K562 (cell line): ENCODE measurements around the gene TMEM167A. TPM values are rescaled to one million over a fixed set of nuclear protein-coding genes. Genes with fewer than 3 reads are reported as not detected.
A peak's percentile ranks its signal among the peaks of the same experiment; 100 is the strongest.

Source experiments
- CBFA2T2 ChIP-seq: fragments of 450-650 bp; conservative IDR thresholded peaks from 2 replicates; pipeline ENCODE4 v1.6.1; 2017; ENCODE audit warnings: mild to moderate bottlenecking
- CEBPB ChIP-seq: fragments of 450-650 bp; IDR thresholded peaks from 2 replicates; pipeline ENCODE4 v1.6.1; 2016; ENCODE audit warnings: missing genetic modification characterization, missing compliant biosample characterization
- DACH1 ChIP-seq: fragments of 450-650 bp; IDR thresholded peaks from 2 replicates; pipeline ENCODE4 v1.6.1; 2018; ENCODE audit not compliant: partially characterized antibody
- E2F5 ChIP-seq: sonication (generic); formaldehyde crosslinking; IDR thresholded peaks from 2 replicates; pipeline ENCODE4 v1.8.0; 2022; ENCODE audit warnings: mild to moderate bottlenecking, missing genetic modification reagents
- ETS2 ChIP-seq: IDR thresholded peaks from 2 replicates; pipeline ENCODE4 v1.6.1; 2016; ENCODE audit warnings: borderline replicate concordance, missing genetic modification characterization, mild to moderate bottlenecking, moderate library complexity, missing compliant biosample characterization; ENCODE audit not compliant: poor library complexity, severe bottlenecking
- FOSL1 ChIP-seq: fragments of 200-800 bp; sonication (Bioruptor generic); conservative IDR thresholded peaks from 2 replicates; pipeline ENCODE4 v1.6.1; 2016; ENCODE audit warnings: missing genetic modification characterization, missing compliant biosample characterization
- FUS ChIP-seq: fragments of 200-400 bp; formaldehyde crosslinking; optimal IDR thresholded peaks from 2 replicates; pipeline ENCODE3; 2017; ENCODE audit warnings: low read depth, low read length
- JUNB ChIP-seq: fragments of 450-650 bp; formaldehyde crosslinking; conservative IDR thresholded peaks from 2 replicates; pipeline ENCODE4 v1.4.0; 2020; ENCODE audit warnings: mild to moderate bottlenecking
- MCM2 ChIP-seq: fragments of 450-650 bp; IDR thresholded peaks from 2 replicates; pipeline ENCODE4 v1.6.1; 2017; ENCODE audit warnings: low read depth, mild to moderate bottlenecking
- MYC ChIP-seq, 2 experiments: fragments of 250-450 bp in 1 of 2; sonication (Bioruptor Pico) in 1 of 2; IDR thresholded peaks; 2 replicates each; pipeline versions ENCODE4 v1.5.1 to v1.6.1; 2012 to 2021; ENCODE audit warnings: low read depth in 2 of 2, borderline replicate concordance in 1 of 2, improper control_type of control experiment in 1 of 2, low read length in 1 of 2, mild to moderate bottlenecking in 1 of 2, moderate library complexity in 1 of 2
- NCOA1 ChIP-seq: fragments of 450-650 bp; IDR thresholded peaks from 2 replicates; pipeline ENCODE4 v1.6.1; 2016; ENCODE audit warnings: low read depth
- POLR2A ChIP-seq: fragments of 450-650 bp; conservative IDR thresholded peaks from 2 replicates; pipeline ENCODE4 v1.6.1; 2016
- POLR3G ChIP-seq: IDR thresholded peaks from 2 replicates; pipeline ENCODE4 v1.6.1; 2011; ENCODE audit not compliant: insufficient read length, insufficient replicate concordance; ENCODE audit errors: extremely low read depth
- RBBP5 ChIP-seq: fragments of 200-600 bp; sonication (generic); IDR thresholded peaks from 2 replicates; pipeline ENCODE4 v1.6.1; 2012; ENCODE audit warnings: borderline replicate concordance, mild to moderate bottlenecking, low read length, control low read depth, inconsistent platforms; ENCODE audit not compliant: insufficient read depth, poor library complexity, severe bottlenecking
- RFX1 ChIP-seq: fragments of 450-650 bp; IDR thresholded peaks from 2 replicates; pipeline ENCODE4 v1.6.1; 2016; ENCODE audit warnings: mild to moderate bottlenecking, moderate library complexity
- RHOXF2B ChIP-seq: fragments of 250-450 bp; sonication (Bioruptor Pico); conservative IDR thresholded peaks from 2 replicates; pipeline ENCODE4 v1.5.1; 2021
- SIN3B ChIP-seq: fragments of 450-650 bp; IDR thresholded peaks from 2 replicates; pipeline ENCODE4 v1.6.1; 2017; ENCODE audit warnings: low read depth, mild to moderate bottlenecking, moderate library complexity
- SMARCA5 ChIP-seq: fragments of 450-650 bp; IDR thresholded peaks from 2 replicates; pipeline ENCODE4 v1.6.1; 2016
- SNRNP70 ChIP-seq: fragments of 200-400 bp; formaldehyde crosslinking; optimal IDR thresholded peaks from 2 replicates; pipeline ENCODE3; 2017; ENCODE audit warnings: low read depth, low read length
- TBL1XR1 ChIP-seq, 2 experiments: IDR thresholded peaks; 2 replicates each; pipeline ENCODE4 v1.6.1; 2012; ENCODE audit warnings: improper control_type of control experiment in 2 of 2, low read length in 2 of 2, mild to moderate bottlenecking in 1 of 2
- TCF7L2 ChIP-seq: fragments of 150-350 bp; IDR thresholded peaks from 2 replicates; pipeline ENCODE4 v1.6.1; 2016; ENCODE audit warnings: low read depth, mild to moderate bottlenecking, low read length, moderate library complexity
- XRCC4 ChIP-seq: IDR thresholded peaks from one replicate; pipeline ENCODE4 v1.6.1; 2011; ENCODE audit not compliant: insufficient read depth, insufficient read length; ENCODE audit errors: extremely low read depth
- ZBTB43 ChIP-seq: sonication (generic); formaldehyde crosslinking; IDR thresholded peaks from 2 replicates; pipeline ENCODE4 v1.8.0; 2023; ENCODE audit warnings: mild to moderate bottlenecking, missing genetic modification reagents
- ZKSCAN1 ChIP-seq: fragments of 150-350 bp; IDR thresholded peaks from 2 replicates; pipeline ENCODE4 v1.6.1; 2016; ENCODE audit warnings: low read depth, low read length
- ZNF121 ChIP-seq: sonication (generic); formaldehyde crosslinking; conservative IDR thresholded peaks from 2 replicates; pipeline ENCODE4 v1.8.0; 2022; ENCODE audit warnings: missing genetic modification reagents
- ZNF140 ChIP-seq: fragments of 250-450 bp; sonication (Bioruptor Pico); IDR thresholded peaks from 2 replicates; pipeline ENCODE4 v1.8.0; 2021; ENCODE audit warnings: moderate library complexity, mild to moderate bottlenecking, inconsistent platforms
- ZNF384 ChIP-seq: IDR thresholded peaks from 2 replicates; pipeline ENCODE4 v1.6.1; 2012; ENCODE audit warnings: low read depth, low read length, improper control_type of control experiment
- ZNF507 ChIP-seq: conservative IDR thresholded peaks from 2 replicates; pipeline ENCODE4 v1.6.1; 2017; ENCODE audit warnings: missing genetic modification characterization, missing compliant biosample characterization
- polyA plus RNA-seq, 8 experiments: library from polyadenylated mRNA; depleted of rRNA in 4 of 8; stranded (reverse) in 5 of 8; unstranded in 3 of 8; fragments of >200 nt; fragmentation: Nextera tagmentation in 2 of 8; fragmentation: Illumina TruSeq in 1 of 8; extraction: Ambion mirVana in 2 of 8; extraction: Trizol in 1 of 8; gene quantifications; 2 replicates each; pipeline versions ENCODE4 v1.2.1 to v1.2.3, GENCODE V29; 2011 to 2014; ENCODE audit warnings: inconsistent platforms in 1 of 8, missing spikeins in 1 of 8
- total RNA-seq, 7 experiments: library from RNA; depleted of rRNA in 6 of 7; stranded (reverse); fragments of >200 nt in 6 of 7; fragmentation: Illumina TruSeq in 2 of 7; extraction: Trizol in 2 of 7; gene quantifications; 2 replicates each; pipeline versions ENCODE4 v1.2.1 to v1.2.3, GENCODE V29; 2011 to 2021; ENCODE audit warnings: low replicate concordance in 1 of 7

Gene TMEM167A
- total and polyA plus RNA-seq, 9 of the 15 experiments (the other 6 are each of a cell fraction or from before 2014, with no cell fraction given), result 35.3 to 458 (median 110) TPM

GRCh38 chr5:83076742-83077661 lies at the start of gene TMEM167A, which contains the start of gene XRCC4 (continued):
- no peak for TF ChIP-seq SMARCA5
- TF ChIP-seq ZNF507 (tag), result no peak
- no peak for TF ChIP-seq FUS
- no peak for TF ChIP-seq ETS2 (tag)
- TF ChIP-seq POLR2A, result peak; percentile 97
- no peak; the same call in 1 of the 2 replicates for TF ChIP-seq NCOA1
- TF ChIP-seq ZNF121 (CRISPR knock-in tag), result no peak
- TF ChIP-seq CEBPB (tag), result peak; percentile 86
- TF ChIP-seq FOSL1 (tag), result no peak
- no peak for TF ChIP-seq RHOXF2B
- peak; percentile 95 for TF ChIP-seq RBBP5
- no peak for TF ChIP-seq POLR3G
- no peak for TF ChIP-seq SNRNP70
- TF ChIP-seq JUNB, result no peak
- no peak for TF ChIP-seq ZNF140 (CRISPR knock-in tag)
- TF ChIP-seq MCM2, result no peak
- TF ChIP-seq ZBTB43 (CRISPR knock-in tag), result no peak
- no peak for TF ChIP-seq CBFA2T2
- TF ChIP-seq SIN3B, result peak; percentile 61; the same call in 1 of the 2 replicates
- TF ChIP-seq ZNF384, result no peak
- TF ChIP-seq MYC (IDR thresholded peaks at IDR 0.05; ENCODE audit: low read depth, low read length), result peak; percentile 85
- peak; percentile 54; the same call in 1 of the 2 replicates for TF ChIP-seq MYC (CRISPR knock-in tag; IDR thresholded peaks at IDR 0.05; ENCODE audit: borderline replicate concordance, low read depth)
- TF ChIP-seq E2F5, result no peak
- TF ChIP-seq TCF7L2, result no peak
- no peak for TF ChIP-seq ZKSCAN1
- TF ChIP-seq RFX1, result no peak
- no peak for TF ChIP-seq DACH1
- TF ChIP-seq XRCC4, result no peak
- no peak for TF ChIP-seq TBL1XR1 (IDR thresholded peaks at IDR 0.05; ENCODE audit: low read length in 2 of 2)
